ENCODE measurements around the gene TBCE.

GRCh38 chr1:235424092-235424491, 56.9 kb downstream of the TBCE start:
- TF ChIP-seq, protein P1, sequence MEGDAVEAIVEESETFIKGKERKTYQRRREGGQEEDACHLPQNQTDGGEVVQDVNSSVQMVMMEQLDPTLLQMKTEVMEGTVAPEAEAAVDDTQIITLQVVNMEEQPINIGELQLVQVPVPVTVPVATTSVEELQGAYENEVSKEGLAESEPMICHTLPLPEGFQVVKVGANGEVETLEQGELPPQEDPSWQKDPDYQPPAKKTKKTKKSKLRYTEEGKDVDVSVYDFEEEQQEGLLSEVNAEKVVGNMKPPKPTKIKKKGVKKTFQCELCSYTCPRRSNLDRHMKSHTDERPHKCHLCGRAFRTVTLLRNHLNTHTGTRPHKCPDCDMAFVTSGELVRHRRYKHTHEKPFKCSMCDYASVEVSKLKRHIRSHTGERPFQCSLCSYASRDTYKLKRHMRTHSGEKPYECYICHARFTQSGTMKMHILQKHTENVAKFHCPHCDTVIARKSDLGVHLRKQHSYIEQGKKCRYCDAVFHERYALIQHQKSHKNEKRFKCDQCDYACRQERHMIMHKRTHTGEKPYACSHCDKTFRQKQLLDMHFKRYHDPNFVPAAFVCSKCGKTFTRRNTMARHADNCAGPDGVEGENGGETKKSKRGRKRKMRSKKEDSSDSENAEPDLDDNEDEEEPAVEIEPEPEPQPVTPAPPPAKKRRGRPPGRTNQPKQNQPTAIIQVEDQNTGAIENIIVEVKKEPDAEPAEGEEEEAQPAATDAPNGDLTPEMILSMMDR (IDR thresholded peaks at IDR 0.05 in 4 of 5, conservative IDR thresholded peaks at IDR 0.05 in 1 of 5): no peak
- no peak for TF ChIP-seq POLR2A (IDR thresholded peaks at IDR 0.05)

All from gastrocnemius medialis (tissue), 4 donors.